GM10266 (cell line): Measurements from ENCODE around the gene WDR64.
"Not testable (repeated sequence)": the region's sequence is repeated elsewhere in the genome, so short reads cannot be mapped to it uniquely, and the experiment has no call there.

Experiments used
- DNase-seq: peaks from one replicate; pipeline ENCODE4 v3.0.0; 2012; ENCODE audit errors: extremely low spot score
- CTCF ChIP-seq: IDR thresholded peaks from 2 replicates; pipeline ENCODE4 v1.5.1; 2012; ENCODE audit warnings: mild to moderate bottlenecking, low read depth; ENCODE audit not compliant: control insufficient read depth, insufficient read depth; ENCODE audit errors: missing control alignments

Gene WDR64

GRCh38 chr1:241721011-241721410 is 68.9 kb downstream of the WDR64 start:
- no peak for TF ChIP-seq CTCF

DNA sequence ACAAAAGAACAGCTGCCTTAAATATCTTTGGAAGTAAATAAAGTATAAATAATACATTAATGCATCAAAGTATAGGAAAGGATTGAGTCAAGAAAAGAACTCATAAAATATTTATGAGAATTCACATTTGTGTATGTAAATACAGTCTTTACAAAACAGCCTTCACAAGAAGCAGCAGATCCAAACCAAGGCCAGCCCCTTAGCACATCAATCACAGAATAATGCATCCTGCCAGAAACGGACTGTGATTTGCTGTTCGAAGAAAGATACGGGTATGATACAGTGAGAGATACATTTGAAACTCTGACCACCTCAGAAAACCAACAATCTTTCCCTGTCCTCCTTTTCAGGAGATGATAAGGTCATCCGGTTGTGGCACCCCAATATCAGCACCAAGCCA is 70.9 kb downstream of the WDR64 start:
- no peak for DNase-seq
- TF ChIP-seq CTCF, result no peak

More at GRCh38 chr1:241721011-241721410, 68.9 kb downstream of the WDR64 start:
- no peak for DNase-seq

DNA sequence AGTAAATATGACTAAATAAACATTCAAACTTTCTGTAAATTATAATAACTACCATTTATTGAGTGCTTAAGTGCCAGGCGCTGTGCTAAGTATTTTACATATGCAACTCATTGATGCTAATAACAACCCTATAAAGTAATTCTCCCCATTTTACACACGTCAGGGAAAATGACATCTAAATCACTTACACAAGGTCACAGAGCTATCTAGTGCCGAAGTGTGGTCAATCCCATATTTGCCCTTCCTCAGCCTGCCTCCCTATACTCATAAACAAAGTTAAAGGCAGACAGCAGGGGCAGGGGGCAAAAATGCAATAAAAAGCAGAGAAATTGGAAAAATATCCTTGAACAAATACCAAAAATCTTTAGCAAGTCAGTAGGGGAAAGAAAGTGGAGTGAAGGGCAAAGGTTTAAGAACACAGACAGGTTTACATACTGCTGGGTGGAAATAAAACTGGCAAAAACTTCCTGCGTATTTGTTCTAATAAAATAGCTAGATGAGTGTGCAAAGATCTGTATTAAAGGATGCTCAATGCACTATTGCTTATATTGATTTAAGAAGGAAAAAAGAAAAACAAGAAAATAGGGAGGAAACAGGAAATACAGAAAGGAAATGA is 72.8 kb downstream of the WDR64 start:
- no peak for TF ChIP-seq CTCF
- DNase-seq, result no peak

DNA sequence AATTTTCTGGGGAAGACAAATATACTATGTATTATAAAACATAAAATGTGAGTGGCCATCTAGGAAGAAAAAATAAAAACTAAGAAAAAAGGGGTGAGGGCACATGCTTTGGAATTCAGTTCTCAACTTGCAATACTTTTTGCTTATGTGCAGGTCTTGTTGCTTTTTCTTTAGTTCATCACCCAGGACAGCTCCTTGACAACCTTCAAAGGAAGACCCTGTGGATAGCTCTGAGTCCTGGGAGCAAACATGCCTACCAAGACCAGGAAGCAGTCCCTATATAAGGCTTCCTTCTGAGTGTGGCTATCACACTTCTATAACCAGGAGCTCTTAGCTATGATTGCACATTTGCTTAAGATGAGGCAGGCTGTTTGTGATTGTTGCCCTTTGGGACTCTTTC is 78.0 kb downstream of the WDR64 start:
- DNase-seq, result no peak
- TF ChIP-seq CTCF, result no peak

DNA sequence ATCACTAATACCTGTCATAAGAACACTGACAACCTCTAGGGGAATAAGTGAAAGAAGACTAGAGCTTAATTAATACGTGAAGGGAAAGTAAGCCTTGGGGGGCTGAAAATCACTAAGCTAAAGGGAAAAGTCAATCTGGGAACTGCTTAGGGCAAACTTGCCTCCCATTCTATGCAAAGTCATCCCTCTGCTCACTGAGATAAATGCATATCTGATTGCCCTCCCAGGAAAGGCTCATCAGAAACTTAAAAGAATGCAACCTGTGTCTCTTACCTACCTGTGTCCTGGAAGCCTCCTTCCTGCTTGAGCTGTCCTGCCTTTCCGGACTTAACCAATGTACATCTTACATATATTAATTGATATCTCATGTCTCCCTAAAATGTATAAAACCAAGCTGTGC is 81.8 kb downstream of the WDR64 start:
- no peak for TF ChIP-seq CTCF
- DNase-seq, result no peak

GRCh38 chr1:241734533-241734932 is 82.5 kb downstream of the WDR64 start:
- no peak for TF ChIP-seq CTCF
- DNase-seq, result no peak

DNA sequence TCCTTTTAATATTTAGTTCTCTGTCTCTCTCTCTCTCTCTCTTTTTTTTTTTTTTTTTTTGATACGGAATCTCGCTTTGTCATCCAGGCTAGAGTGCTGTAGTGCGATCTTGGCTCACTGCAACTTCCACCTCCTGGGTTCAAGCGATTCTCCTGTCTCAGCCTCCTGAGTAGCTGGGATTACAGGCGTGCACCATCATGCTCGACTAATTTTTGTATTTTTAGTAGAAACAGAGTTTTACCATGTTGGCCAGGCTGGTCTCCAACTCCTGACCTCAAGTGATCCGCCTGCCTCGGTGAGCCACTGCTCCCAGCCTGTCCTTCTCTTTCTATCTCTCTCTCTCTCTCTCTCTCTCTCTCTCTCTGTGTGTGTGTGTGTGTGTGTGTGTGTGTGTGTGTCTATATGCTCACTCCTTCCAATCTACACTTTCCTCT is 83.4 kb downstream of the WDR64 start:
- not testable (repeated sequence) for DNase-seq

DNA sequence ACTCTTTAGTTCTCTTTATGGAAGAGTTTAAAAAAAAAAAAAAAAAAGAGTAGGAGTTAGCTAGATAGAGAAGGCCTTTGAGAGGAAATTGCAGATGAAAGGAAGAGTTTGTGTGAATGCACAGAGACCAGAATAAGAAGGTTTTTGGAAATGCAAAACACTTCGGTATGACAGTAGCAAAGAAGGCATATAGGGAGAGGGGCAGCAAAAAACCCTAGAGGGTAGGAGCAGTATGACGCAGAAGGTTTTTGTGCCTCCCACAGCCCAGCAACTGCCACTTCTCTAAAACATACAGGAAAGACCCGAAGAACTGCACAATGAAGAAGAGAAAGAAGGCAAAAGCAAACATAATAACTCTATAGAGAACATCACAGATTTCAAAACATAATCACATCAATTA is 84.3 kb downstream of the WDR64 start:
- TF ChIP-seq CTCF, result no peak
- no peak for DNase-seq
